SH-SY5Y (cell line): ENCODE measurements around the gene ALCAM.

Source experiments
- GATA2 ChIP-seq: IDR thresholded peaks from 2 replicates; pipeline ENCODE4 v1.6.1; 2011; ENCODE audit warnings: mild to moderate bottlenecking, low read depth, low read length
- GATA3 ChIP-seq: IDR thresholded peaks from 2 replicates; pipeline ENCODE4 v1.6.1; 2011; ENCODE audit warnings: low read depth, mild to moderate bottlenecking, low read length, moderate library complexity

DNA sequence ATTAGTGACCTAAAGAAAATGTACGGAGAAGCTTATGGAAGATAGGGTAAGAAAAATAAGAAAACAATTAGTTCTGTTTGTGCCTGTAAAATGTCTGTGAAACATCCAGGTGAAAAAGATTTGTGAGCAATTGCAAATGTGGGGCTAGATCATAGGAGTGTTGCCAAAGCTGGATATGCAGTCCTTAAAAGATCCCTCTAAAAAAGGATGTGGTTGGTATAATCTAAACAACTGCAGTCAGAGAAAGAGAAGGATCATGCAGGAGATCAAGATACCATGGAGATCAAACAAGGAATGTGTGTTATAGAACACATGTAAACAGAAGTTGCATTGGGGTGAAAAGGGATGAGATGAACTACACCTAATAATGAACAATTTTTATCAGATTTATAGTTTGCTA lies 116.8 kb downstream of the ALCAM start:
- no peak for TF ChIP-seq GATA2
- TF ChIP-seq GATA3, result no peak
